Putamen (tissue), 1 donor: ENCODE measurements around the gene EPN1.
A peak's percentile ranks its signal among the peaks of the same experiment; 100 is the strongest.

Experiments
- DNase-seq: peaks from one replicate; pipeline ENCODE4 v3.0.0-alpha.2; 2016; ENCODE audit warnings: low spot score

Gene EPN1

GRCh38 chr19:55660991-55661390 lies 14.0 kb upstream of the EPN1 start:
- DNase-seq = no peak

GRCh38 chr19:55661826-55662225 lies 13.2 kb upstream of the EPN1 start:
- DNase-seq = no peak

- no peak for DNase-seq
Observed at GRCh38 chr19:55663846-55664536, 11.0 kb upstream of the EPN1 start.

- DNase-seq = no peak
Observed at GRCh38 chr19:55666343-55667005, 8.6 kb upstream of the EPN1 start.

GRCh38 chr19:55667006-55667381 lies 8.0 kb upstream of the EPN1 start:
- DNase-seq = no peak

- DNase-seq = no peak
Observed at GRCh38 chr19:55667511-55667910, 7.5 kb upstream of the EPN1 start.

- DNase-seq = peak; percentile 53
Observed at GRCh38 chr19:55667958-55668357, 7.1 kb upstream of the EPN1 start.

- no peak for DNase-seq
Observed at GRCh38 chr19:55668603-55669348, 6.2 kb upstream of the EPN1 start.

- DNase-seq = peak; percentile 78
Observed at GRCh38 chr19:55669418-55670279, 5.4 kb upstream of the EPN1 start.

- DNase-seq = no peak
Observed at GRCh38 chr19:55670280-55671053, 4.6 kb upstream of the EPN1 start.

- no peak for DNase-seq
Observed at GRCh38 chr19:55671054-55671378, 4.0 kb upstream of the EPN1 start.

GRCh38 chr19:55672418-55672817 lies 2.6 kb upstream of the EPN1 start:
- no peak for DNase-seq

GRCh38 chr19:55673465-55673864 lies 1.6 kb upstream of the EPN1 start:
- DNase-seq = no peak

- DNase-seq = no peak
Observed at GRCh38 chr19:55673889-55674288, 1.1 kb upstream of the EPN1 start.

- DNase-seq = no peak
Observed at GRCh38 chr19:55674459-55674840, 576 bp upstream of the EPN1 start.

GRCh38 chr19:55675661-55676354 lies 782 bp downstream of the EPN1 start:
- no peak for DNase-seq

- DNase-seq = peak; percentile 34
Observed at GRCh38 chr19:55676383-55676782, 1.4 kb downstream of the EPN1 start.

GRCh38 chr19:55676889-55677505 lies 2.0 kb downstream of the EPN1 start:
- no peak for DNase-seq

- no peak for DNase-seq
Observed at GRCh38 chr19:55677572-55678028, 2.6 kb downstream of the EPN1 start.

- DNase-seq = no peak
Observed at GRCh38 chr19:55678121-55678671, 3.2 kb downstream of the EPN1 start.
